Measurements from ENCODE around the gene SMCO2. TPM values are rescaled to one million over a fixed set of nuclear protein-coding genes. Genes with fewer than 3 reads are reported as not detected.

The SMCO2 gene
- total and polyA plus RNA-seq, 2 of the 8 experiments (the other 6 are each of a cell fraction or from before 2014, with no cell fraction given) = 0.24 to 0.80 TPM

DNA sequence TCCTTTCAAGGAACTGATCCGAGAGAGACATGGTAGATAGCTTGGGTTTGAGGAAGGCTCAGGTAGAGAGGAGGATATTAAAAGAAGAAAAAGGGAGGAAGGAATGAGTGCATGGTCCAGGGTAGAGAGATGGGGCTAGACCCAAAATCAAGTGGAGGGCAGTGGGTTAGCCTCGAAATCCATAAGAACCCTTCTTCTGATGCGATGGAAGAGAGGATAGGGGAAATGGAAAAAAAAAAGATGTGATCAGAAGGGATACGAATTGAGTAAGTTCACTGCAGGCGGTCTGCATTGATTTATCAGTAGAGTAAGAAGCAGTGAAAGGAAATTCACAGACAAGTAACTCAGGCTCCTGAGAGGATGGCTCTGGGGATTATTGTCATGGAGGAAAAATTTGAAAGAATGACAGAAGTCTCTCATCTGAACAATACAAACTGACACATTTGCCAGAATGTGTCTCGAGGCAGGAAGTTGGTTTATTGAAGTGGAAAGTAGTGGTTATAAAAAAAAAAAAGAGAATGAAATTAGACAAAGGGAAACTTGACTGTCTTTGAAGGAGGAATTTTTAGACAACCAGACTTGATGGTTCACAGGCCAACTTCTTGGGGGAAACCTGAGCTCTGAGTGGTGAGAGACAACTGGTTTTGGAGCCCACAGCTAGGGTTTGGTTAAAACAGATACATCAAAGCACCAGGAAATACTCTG is 87.7 kb downstream of the SMCO2 start:
- 93% methylated on average over 6 of the region's 6 CpGs; no CpG with 5 or more reads in 1 of the 2 experiments for whole genome bisulfite sequencing, 2 experiments (ENCODE audit: extremely low coverage in 1 of 2, insufficient coverage in 1 of 2, insufficient read length in 1 of 2, insufficient replicate concordance in 2 of 2, low coverage in 1 of 2, low lambda C conversion rate in 2 of 2, missing lambda C conversion rate in 1 of 2)
- no peak for DNase-seq (ENCODE audit: low read depth in 1 of 2, low spot score in 2 of 2)

More for the DNA sequence above, 87.7 kb downstream of the SMCO2 start:
- Histone ChIP-seq H2BK120ac (replicated peaks; ENCODE audit: low read depth, low read length) (no peak overlapping the region), H3K79me2 (ENCODE audit: control insufficient read depth in 1 of 2, insufficient read depth in 2 of 2, low read length in 2 of 2) (peaks cover 0 to 30% of the 10 kb centered on the region in 2 experiments; a peak in 3 of 4 replicates), H3K9ac (replicated peaks in 1 of 4; ENCODE audit: extremely low read depth in 1 of 4, low read depth in 3 of 4, low read length in 3 of 4) (no peak overlapping the region), H3K4me1 (replicated peaks in 1 of 4; ENCODE audit: control insufficient read depth in 3 of 4, insufficient read depth in 4 of 4, low read length in 3 of 4) (peaks cover 0 to 8% (median 2%) of the 10 kb centered on the region in 4 experiments; a peak in 2 of 7 replicates), H3K27ac (ENCODE audit: low read depth, low read length) (no peak overlapping the region), H3K23ac (ENCODE audit: insufficient read length) (no peak overlapping the region), H3K4ac (replicated peaks; ENCODE audit: insufficient read length, low read depth, low read length) (no peak overlapping the region), H4K5ac (ENCODE audit: insufficient read length, low read depth, low read length) (no peak overlapping the region), H4K20me1 (replicated peaks in 1 of 2; ENCODE audit: control insufficient read depth in 1 of 2, insufficient read depth in 2 of 2, low read length in 2 of 2) (peaks cover 0 to 2% of the 10 kb centered on the region in 2 experiments), H4K91ac (replicated peaks; ENCODE audit: insufficient read length, low read length) (no peak overlapping the region), H4K8ac (ENCODE audit: extremely low read depth, insufficient read depth, low read length) (no peak overlapping the region), H2BK20ac (ENCODE audit: low read length) (no peak overlapping the region), H3K18ac (ENCODE audit: extremely low read depth, low read length) (no peak overlapping the region), H2BK5ac (ENCODE audit: low read depth, low read length) (no peak overlapping the region), H3K27me3 (replicated peaks in 1 of 4; ENCODE audit: control insufficient read depth in 3 of 4, extremely low read depth in 1 of 4, insufficient read depth in 3 of 4, low read length in 3 of 4) (no peaks in the 10 kb centered on the region), H2BK12ac (ENCODE audit: low read depth, low read length) (no peak overlapping the region), H3K56ac (replicated peaks; ENCODE audit: insufficient read length, low read depth, low read length) (no peak overlapping the region), H3K4me3 (ENCODE audit: extremely low read depth in 1 of 4, insufficient read depth in 2 of 4, low read depth in 3 of 4, low read length in 4 of 4) (no peak overlapping the region), H2BK15ac (ENCODE audit: low read length) (no peak overlapping the region), H2AFZ (ENCODE audit: low read length) (no peak overlapping the region), H3K79me1 (ENCODE audit: low read depth, low read length) (peaks cover 5% of the 10 kb centered on the region; the same call in 1 of the 2 replicates), H3K14ac (ENCODE audit: insufficient read length) (no peak overlapping the region), H3K4me2 (ENCODE audit: insufficient read depth in 1 of 2, low read depth in 2 of 2, low read length in 2 of 2) (no peak overlapping the region), H3K36me3 (ENCODE audit: control insufficient read depth in 2 of 4, insufficient read depth in 4 of 4, low read length in 3 of 4) (no peaks in the 10 kb centered on the region), H3K9me3 (ENCODE audit: insufficient read depth in 2 of 2, low read depth in 1 of 2, low read length in 1 of 2) (no peaks in the 10 kb centered on the region), H3K23me2 (ENCODE audit: low read depth, low read length) (no peaks in the 10 kb centered on the region), H2AK5ac (ENCODE audit: low read depth, low read length) (no peak overlapping the region)
- POLR2A ChIA-PET (ENCODE audit: partially characterized antibody) = interaction anchor here (0.6 to 1.5 kb wide), 2 partner anchors 11 to 585 kb away, joined by 4 to 5 read pairs; partner anchors contain the start of gene PPFIBP1
- FAIRE-seq = no peak
- CTCF ChIA-PET (ENCODE audit: partially characterized antibody) = interaction anchor here (0.6 kb wide), 1 partner anchor 107 kb away, joined by 3 read pairs; no protein-coding TSS in a partner anchor

All from H1 (cell line).